HG03432 (cell line): ENCODE results near the gene CTNNBIP1.

Experiments used
- ATAC-seq: cut with Tn5 transposase; IDR thresholded peaks from one replicate; pipeline ENCODE4 v1.9.1; 2021; ENCODE audit warnings: mild to moderate bottlenecking, moderate library complexity; ENCODE audit not compliant: unreplicated experiment

Gene CTNNBIP1

DNA sequence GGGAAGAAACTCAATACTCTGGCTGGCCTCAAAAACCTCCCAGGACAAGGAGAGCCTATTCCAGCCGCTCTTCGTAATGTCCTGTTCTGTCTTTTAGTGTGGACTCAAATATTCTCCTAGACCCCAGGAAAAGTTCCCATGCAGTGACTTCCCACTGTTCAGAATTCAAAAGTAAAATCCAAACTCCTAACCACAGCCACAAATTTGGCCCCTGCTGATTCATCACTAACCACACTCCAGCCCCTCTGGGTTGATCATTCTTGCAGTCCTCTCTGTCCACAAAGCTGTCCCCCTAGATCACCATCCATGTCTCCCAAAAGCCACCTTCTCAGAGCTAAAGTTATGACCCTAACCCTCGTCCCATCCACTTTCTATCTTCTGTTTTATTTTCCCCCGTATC, 5.1 kb downstream of the CTNNBIP1 start:
- no peak for ATAC-seq

DNA sequence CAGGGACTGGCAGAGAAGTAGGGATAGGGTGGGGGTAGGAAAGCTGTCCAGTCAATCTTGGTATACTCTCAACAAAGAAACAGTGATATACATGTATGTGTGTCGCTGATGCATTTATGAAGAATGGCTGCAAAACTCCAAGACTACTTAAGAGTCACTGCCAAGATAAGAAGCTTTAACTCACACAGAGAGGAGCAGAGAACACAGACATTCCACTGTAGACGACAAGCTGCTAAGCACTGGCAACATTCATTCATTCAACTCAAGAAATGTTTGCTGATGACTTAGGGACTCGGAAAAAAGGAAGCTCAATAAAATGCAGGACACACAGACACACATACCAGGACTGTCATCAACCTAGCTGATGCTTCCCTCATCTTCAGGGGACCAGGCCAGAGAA, 5.5 kb downstream of the CTNNBIP1 start:
- no peak for ATAC-seq

DNA sequence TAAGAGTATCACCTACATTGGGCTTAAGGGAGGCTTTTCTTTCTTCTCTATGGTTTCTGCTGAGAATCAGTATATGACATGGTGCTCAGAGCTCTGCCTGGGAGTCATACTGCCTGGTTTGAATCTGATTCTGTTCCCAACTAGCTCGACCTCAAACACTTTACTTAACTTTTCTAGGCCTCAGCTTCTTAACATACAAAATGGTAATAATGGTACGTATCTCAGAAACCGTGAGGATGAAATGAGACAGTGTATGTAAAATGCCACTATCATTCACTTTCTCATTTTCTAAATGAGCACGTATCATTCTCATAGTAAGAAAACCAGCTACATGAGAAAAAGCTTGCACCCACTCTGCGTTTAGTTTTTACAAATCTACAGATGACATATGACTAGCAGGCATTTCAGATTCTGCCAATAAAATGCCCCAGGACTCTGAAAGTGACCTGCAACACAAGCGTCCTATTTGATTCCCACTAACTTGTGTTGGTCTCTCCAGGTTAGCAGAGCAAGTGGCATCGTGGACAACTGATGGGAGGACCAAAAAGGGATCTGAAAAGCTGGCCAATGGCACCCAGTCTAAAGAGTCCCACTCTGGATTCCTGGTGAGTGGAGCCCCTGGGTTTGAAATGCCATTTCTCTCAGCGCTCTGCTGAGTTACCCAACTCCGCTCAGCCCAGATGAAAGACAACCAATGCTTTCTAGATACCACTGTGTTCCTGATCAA, 6.1 kb downstream of the CTNNBIP1 start:
- no peak for ATAC-seq

DNA sequence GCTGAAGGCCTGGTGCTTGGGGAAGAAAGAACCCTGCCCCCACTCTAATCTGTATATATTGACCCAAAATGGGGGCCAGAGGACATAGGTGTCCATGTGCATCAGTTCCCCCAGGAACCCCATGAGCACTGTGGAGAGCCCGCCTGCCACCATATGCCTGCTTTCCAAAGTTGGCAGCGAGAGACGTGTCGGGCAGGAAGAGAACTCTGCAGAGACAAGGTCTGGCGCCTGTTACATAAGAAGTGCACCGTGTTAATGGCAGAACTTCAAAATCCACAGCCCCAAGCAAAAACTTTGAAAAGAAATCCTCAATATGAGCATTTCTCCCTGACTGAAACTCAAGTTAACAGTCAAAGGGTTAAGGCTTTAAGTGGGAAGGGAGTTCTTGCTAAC, 8.0 kb downstream of the CTNNBIP1 start:
- ATAC-seq: no peak

DNA sequence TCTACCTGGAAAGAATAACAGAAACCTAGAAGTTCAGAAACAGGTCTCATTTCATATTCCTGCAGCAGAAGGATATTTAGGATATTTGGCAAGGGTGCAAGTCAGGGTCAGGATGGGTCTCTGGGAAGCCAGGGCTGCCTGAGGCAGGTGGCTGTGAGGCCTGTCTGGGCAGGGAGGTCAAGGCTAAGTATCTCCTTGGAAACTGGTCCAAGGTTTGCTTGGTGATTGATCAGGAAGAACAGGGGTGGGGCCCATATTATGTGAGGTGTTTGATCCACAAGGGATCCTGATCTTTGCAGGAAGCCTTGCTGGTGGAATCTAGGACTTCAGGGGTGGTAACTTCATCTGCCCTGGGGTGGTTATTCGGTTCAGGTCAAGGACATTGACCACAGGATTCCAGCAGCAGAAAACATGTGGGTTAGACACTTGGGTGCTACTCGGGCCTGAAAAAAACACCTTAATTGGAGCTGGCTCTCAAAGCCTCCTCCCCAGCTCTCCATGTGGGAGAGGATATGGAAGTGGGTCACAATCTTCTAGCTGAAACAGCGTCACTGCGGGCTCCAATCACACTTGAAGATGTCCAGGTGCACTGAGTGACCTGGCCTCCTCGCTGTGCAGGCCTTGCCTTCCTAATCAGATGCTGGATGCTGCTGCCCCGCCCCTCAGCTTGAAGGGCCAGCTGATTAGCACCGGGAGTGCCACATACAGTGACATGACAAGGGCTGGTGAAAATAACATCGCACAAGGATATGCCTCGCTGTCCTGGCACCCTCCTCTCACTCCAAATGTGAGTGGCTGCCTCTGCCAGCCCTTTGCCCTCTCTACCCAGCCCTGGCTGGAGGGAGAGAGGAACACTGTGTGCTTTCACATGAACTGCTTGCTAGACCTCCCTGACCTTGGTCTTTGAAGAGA, 8.7 kb downstream of the CTNNBIP1 start:
- ATAC-seq: no peak

DNA sequence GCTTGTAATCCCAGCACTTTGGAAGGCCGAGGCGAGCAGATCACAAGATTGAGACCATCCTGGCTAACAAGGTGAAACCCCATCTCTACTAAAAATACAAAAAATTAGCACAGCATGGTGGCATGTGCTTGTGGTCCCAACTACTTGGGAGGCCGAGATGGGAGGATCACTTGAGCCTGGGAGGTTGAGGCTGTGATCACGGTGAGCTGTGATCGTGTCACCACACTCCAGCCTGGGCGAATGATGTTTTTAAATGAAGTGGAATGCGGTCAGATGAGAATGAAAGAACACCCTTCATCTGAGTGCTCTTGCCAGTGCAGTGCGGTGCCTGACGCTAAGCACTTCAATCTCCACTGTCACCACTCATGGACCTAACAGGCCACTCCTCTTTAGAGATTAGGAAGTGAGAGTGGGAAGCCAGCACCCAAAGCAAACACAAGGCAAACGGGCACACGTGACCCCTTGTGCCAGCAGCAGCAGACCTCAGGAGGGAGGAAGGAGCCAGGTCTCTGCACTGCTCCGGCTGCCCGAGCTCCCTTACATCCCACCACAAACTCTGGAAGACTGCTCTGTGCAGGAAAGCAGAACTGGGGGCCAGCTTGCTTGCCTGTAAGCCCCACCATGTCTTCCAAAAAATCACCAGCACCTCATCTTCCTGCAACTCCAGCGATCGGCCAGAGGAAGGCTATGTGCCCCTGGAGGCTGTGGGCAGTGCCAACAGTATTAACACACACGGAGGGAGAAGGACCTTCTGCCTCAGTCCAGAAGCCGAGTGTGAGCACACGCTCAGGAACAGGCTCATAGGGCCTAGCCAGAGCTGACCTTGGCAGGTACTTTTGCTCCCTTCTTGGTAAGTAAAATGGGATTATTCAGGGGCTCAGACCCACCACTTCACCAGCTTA, 9.7 kb downstream of the CTNNBIP1 start:
- ATAC-seq: no peak

DNA sequence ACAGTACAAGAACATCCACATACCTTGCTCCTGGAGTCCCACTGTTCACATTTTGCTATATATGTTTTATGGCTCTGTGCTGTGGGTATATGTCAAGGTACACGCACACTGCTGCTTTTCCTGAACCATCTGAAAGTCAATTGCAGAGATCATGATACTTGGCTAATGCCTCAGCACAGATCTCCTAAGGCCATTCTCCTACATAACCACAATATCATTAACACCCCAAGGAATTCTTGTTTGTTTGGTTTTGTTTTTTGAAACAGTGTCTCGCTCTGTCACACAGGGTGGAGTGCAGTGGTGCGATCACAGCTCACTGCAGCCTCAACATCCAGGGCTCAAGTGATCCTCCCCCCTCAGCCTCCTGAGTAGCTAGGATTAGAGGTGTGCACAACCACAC, 16.0 kb downstream of the CTNNBIP1 start:
- no peak for ATAC-seq

DNA sequence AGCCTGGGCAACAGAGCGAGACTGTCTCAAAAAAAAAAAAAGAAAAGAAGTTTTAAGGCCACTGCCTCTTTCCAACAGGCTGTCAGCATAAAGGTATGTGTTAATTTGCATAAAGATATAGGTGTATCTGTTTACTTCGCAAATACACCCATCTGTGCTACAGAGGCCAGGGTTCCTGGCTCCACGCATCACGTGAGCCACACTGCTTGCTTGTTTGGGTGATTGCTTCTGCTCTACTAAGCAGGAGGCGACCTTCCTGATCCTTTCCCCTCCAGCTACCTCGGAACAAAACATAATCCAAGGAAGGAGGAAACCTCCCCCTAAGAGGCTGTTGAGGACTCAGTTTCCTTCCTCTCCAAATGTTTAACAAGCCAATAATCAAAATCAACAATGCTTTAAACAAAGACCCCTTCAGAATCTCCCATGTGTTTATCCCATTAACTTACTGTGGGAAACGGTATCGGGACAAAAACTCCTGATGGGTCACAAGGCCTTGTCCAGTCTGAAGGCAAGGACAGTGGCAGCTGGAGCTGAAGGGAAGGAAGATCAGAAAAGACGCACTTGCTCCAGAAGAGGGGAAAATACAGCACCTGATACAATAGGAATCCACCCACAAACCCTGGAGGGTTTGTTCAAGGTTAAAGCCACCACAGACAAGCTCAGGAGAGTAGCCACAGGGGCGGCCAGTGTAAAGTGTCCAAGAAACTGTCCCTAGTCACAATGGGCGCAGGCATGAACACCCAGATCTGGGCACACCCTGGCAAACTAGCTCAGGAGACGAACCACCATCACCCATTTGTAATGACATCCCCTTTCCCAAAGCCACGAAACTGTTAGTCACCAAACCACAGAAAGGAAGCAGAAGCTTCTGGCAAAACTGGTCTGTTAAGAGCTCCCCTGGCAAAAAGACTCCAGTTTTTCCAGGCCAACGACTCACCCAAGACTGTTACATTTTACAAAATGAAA, 17.2 kb downstream of the CTNNBIP1 start:
- no peak for ATAC-seq

DNA sequence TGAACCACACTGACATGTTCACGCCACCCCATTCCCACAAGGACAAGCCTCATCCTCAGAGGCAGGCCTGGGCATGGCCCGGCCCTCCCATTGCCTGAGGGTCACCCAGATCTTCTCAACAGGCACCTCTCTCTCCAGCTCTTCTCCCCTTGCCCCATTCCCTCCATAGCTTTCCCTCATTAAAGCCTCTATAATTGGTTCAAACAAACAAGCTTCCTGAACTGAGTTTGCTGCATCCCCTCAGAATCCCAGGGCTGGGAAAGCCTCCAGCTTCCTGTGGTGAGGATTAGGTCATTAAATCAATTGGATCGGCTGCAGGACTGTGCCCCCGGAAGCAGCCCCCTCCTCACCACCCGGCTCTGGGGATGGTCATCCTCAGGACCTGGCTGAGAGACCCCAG, 18.9 kb downstream of the CTNNBIP1 start:
- ATAC-seq: no peak

DNA sequence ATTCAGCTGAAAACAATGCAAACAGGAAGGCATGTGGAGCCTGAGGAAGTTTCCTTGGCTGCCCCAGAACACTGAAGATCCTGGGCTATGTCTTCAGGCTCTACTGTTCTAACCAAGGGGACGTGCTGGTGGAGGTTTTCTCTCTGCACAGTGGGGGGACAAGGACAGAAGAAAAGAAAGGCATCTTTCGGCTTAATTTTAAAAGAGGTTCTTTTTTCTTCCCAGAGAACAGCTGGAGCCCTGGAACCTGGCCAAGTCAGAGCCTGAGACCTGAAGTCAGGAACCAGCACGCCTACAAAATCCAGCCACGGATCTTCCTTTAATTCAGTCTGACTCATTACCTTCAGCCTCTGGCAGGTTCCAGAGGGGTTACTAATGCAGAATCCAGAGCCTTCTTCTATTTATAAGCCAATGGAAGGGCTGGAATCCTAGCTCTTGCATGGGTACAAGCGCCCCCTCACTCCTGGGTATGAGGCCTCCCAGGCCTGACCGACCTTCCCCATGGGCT, 19.8 kb downstream of the CTNNBIP1 start:
- ATAC-seq: no peak

DNA sequence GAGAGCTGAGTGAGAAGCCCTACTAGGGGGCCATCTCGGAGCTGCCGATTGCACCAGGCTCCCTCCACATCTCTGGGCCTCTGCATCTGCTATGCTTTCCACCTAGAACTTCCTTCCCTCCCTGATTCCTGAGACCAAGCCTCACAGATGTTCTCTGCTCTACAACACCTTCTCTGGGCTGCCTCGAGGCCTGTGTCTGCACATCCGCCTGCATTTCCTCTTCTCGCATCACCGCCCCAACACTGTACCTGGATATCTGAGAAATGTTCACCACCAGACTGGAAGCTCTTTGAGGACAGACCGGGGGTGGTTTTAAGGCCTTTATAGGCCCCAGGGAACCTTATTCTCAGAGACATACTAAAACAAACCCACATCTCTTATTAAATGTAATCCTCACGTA, 20.7 kb downstream of the CTNNBIP1 start:
- no peak for ATAC-seq

DNA sequence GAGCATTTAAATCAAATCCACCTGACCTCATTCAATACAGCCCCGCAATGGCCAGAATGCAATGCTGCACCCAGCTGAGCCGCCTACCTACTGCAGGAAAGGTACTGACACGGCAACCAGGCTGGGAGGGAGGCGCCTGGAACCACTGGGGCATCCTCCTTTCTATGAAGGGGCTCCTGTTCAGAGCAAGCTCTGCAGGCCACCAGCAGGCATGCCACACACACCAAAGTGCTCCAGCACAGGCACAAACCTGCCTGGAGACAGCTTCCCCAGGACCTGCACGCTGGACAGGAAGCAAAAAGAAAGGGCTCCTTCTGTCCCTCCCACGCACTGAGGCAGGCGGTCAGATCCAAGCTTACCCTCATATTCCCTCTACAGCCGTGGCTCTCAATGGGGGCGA, 21.2 kb downstream of the CTNNBIP1 start:
- no peak for ATAC-seq

DNA sequence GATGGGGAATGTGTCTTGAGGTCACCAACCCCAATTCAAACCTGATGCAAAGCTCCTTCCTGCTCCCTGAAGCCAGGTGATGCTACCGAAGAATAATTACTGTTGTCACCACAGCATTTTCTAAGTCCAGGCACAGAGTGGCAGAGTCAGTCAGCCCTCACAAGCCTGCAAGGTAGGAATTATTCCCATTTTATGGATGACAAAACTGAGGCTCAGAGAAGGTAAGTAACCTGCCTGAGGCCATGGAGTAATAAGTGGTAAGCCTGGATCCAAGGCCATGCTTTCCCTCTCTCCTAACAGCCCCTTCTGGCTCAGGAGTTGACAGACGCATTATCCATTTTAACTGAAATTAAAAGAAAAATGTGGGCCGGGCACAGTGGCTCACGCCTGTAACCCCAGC, 23.0 kb downstream of the CTNNBIP1 start:
- ATAC-seq: no peak

DNA sequence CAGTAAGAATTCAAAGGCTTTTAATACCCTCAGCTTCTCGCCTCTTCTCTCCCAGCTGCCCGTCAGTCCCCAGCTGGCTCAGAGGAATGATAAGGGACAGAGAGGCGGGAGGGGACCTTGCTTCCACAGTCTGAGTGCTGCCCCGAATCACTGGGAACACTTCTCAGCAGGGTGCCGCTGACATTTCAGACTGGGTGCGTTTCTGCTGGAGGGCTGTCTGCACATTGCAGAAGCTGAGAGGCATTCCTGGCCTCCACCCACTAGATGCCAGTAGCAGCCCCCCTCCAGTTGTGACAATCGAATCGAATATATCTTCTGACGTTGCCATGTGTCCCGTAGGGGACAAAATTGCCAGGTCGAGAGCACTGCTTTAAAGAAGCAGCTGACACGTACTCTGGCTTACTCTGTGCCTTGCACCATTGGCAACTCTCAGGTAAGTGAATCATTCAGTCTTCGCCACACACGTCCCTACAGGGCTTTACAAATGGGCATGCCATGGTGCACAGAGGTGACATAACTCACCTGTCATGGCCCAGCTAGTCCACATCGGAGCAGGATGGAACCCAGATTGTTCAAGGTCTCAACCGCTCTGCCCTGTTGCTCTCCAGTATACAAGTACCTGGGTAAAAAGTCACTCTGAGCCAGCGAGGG, 23.9 kb downstream of the CTNNBIP1 start:
- ATAC-seq: no peak

DNA sequence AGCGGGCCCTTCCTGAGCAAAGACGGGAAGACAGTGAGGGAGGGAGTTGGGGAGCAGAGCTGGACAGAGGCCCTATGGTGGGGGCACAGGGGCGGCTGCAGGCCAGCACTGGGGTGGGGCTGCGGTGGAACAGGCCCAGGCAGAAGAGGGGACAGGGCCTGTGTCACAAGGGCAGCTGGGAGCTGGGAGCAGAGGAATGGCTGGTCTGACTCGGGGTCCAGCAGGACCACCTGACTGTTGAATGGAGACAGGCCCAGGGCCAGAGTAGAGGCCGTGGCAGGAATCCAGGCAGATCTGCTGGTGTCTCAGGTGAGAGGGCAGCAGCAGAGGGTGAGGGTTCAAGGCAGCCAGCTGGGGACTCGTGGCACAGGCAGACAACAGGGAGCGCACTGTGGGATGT, 25.3 kb downstream of the CTNNBIP1 start:
- no peak for ATAC-seq

DNA sequence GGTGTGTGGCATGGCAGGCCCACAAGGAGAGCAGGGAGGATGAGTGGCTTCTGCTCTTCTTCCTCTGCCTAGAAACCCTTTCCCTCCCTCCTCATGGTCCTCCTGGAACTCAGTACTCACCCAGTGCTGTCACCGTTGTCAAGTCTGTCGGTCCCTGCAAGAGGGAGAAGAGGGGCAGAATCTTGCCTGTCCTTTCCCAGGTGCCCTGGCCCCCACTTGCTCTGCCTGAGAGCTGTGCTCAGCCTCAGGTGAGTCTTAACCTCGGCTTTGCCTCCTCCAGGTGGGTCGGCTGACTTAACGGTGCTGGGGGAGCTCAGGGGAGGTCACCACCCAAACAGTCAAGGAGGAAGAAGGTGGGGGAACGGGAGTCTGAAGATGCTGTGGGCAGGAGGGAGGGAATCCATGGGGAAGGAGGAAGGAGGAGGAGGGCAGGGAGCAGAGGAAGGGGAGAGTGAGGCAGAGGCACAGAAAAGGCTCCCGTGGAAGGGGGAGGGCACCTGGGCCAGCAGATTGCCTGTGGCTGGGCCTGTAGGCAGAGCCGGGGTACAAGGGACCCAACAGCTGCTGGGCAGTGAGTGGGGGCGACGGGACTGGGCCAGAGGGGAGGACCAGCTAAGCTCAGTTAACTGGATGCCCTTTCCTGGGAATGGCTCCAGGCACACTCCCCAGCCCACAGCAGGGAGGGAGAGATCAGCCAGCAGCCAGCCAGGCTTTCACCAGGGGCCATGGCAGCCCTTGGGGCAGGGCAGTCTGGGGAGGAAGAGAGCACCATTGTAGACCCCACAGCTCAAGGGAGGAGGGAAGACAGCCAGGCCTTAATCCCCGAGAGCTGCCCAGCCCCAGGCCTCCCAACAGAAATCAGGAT, 26.3 kb downstream of the CTNNBIP1 start:
- no peak for ATAC-seq

DNA sequence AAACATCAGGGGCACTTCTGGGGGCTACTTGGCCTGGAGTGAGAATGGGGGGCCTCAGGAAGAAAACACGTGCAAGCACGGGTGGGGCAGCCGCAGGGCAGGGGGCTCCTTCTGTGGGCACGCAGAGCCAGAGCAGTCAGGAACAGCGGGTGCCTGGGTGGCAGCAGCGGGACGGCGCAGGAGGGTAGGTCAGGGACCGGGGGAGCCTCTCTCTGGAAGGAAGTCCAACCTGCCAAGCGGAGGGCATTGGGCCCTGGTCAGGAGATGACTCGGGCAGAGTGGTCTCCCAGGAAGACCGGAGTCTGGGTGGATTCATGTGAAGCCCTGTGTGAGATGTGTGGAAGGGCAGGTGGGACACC, 27.1 kb downstream of the CTNNBIP1 start:
- no peak for ATAC-seq

DNA sequence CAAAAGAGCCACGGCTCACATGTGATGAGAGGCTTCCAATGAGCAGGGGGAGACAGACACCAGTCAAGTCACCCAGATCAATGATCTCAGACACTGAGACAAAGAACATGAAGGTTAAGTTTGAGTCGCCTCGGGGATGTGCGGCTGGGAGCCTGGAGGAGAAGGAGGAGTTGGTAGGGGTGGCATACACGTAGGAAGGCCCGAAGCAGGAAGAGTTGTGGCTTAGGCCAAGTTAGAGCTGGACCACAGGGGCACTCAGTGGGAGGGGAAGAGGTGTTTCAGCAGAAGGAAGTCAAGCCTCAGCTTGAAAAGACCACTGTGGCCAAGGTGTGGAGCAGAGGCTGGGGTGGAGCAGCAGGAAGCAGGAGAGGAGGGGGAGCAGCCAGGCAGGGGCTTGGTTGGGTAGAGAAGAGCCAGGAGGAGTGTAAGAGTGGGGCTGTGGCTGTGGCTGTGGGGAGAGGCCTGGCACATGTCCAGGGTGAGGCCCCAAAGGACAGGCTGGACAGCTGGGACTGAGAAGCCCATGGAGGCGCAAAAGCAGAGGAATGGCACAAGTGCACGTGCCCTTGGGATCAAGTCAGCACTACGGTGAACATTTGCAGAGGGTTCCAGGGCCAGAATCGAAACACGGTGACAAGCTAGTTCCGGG, 27.6 kb downstream of the CTNNBIP1 start:
- ATAC-seq: no peak
